ENCODE data around the gene ABCD3. TPM values are rescaled to one million over a fixed set of nuclear protein-coding genes. Genes with fewer than 3 reads are reported as not detected.

ABCD3 gene
- total and polyA plus RNA-seq, 2 of the 4 experiments (the other 2 are of a cell fraction) = 13.6 to 32.6 TPM

GRCh38 chr1:94522304-94522703 lies 104.1 kb downstream of the ABCD3 start:
- ATAC-seq (ENCODE audit: low read depth) (peak; percentile 46), DNase-seq (peak; percentile 72)
- H3K4me3 ChIP-seq (ENCODE audit: insufficient read depth, low read depth, low read length) = no peak overlapping the region
- no peaks in the 10 kb centered on the region for H3K36me3 ChIP-seq (ENCODE audit: control insufficient read depth, insufficient read depth, low read length)
- no peak overlapping the region for H2BK15ac ChIP-seq (ENCODE audit: low read depth, low read length)
- no peak overlapping the region for H2AFZ ChIP-seq (replicated peaks; ENCODE audit: low read length, poor library complexity)
- H2AK5ac ChIP-seq (ENCODE audit: low read depth, low read length) = no peak overlapping the region
- no TSS peak for BruUV-seq (replicated peaks)
- no peak overlapping the region for H3K23ac ChIP-seq (ENCODE audit: low read depth, low read length)
- H3K9ac ChIP-seq (ENCODE audit: low read depth, low read length) = 0 out of 2 replicates have a peak overlapping the region, but pooled peaks have one; percentile 16
- no peak overlapping the region for H2AK9ac ChIP-seq (replicated peaks; ENCODE audit: low read depth, low read length, poor library complexity)
- H4K5ac ChIP-seq (ENCODE audit: low read depth, low read length) = no peak overlapping the region; the same call in 1 of the 2 replicates
- H4K20me1 ChIP-seq (ENCODE audit: insufficient read depth, low read length) = 0 out of 2 replicates have a peak, but pooled peaks cover 5% of the 10 kb centered on the region
- H3K27me3 ChIP-seq (ENCODE audit: control insufficient read depth, insufficient read depth, low read length) = no peaks in the 10 kb centered on the region
- no peak overlapping the region for H3K4ac ChIP-seq (ENCODE audit: low read depth, low read length)
- H3K18ac ChIP-seq (ENCODE audit: low read depth, low read length) = 0 out of 2 replicates have a peak overlapping the region, but pooled peaks have one; percentile 12
- dilution Hi-C loops (cut with HindIII; ENCODE audit: low sequenced_read_pairs, unreplicated experiment) = no loop called here
- no peaks in the 10 kb centered on the region for H3K79me1 ChIP-seq (ENCODE audit: low read depth in 1 of 2, low read length in 2 of 2)
- H2BK5ac ChIP-seq (ENCODE audit: low read depth, low read length, poor library complexity, severe bottlenecking) = no peak overlapping the region
- H3K9me1 ChIP-seq (ENCODE audit: insufficient read depth, low read length) = peaks cover 4% of the 10 kb centered on the region; the same call in 1 of the 2 replicates
- ChIA-PET CTCF (interaction anchor here (1.2 to 2.7 kb wide), 5 partner anchors 8 to 284 kb away, joined by 3 to 10 read pairs (median 4); no protein-coding TSS in a partner anchor), POLR2A (ENCODE audit: unreplicated experiment) (no interaction called here)
- H3K14ac ChIP-seq (replicated peaks; ENCODE audit: low read depth, low read length) = no peak overlapping the region
- in situ Hi-C loops (cut with MboI; ENCODE audit: low sequenced_read_pairs) = loop anchor here (5.0 kb wide), 2 partner anchors 280 to 520 kb away; no protein-coding TSS in a partner anchor
- H4K91ac ChIP-seq (ENCODE audit: insufficient read depth, low read depth, low read length) = no peak overlapping the region
- peak overlapping the region; percentile 1; the same call in 1 of the 2 replicates for H2BK120ac ChIP-seq (ENCODE audit: low read depth, low read length)
- no CpG with 5 or more reads among the region's 4 CpGs for WGBS, 2 experiments (ENCODE audit: extremely low coverage in 2 of 2, insufficient read length in 1 of 2)
- peak; percentile 82 for TF ChIP-seq RAD21 (IDR thresholded peaks at IDR 0.05; ENCODE audit: low read length)
- TF ChIP-seq CTCF (conservative IDR thresholded peaks at IDR 0.05; ENCODE audit: low read depth, low read length) = peak; percentile 73
- TF ChIP-seq CHD1 (IDR thresholded peaks at IDR 0.05; ENCODE audit: low read depth, low read length) = no peak
- no peak for TF ChIP-seq NFE2L2 (IDR thresholded peaks at IDR 0.05; ENCODE audit: low read depth, low read length)
- TF ChIP-seq SMC3 (IDR thresholded peaks at IDR 0.05; ENCODE audit: low read depth, low read length) = peak; percentile 77
- no peak for TF ChIP-seq MAFK (IDR thresholded peaks at IDR 0.05; ENCODE audit: low read depth, low read length)
- TF ChIP-seq RCOR1 (IDR thresholded peaks at IDR 0.05; ENCODE audit: insufficient replicate concordance, low read length) = no peak
- TF ChIP-seq MXI1 (IDR thresholded peaks at IDR 0.05; ENCODE audit: borderline replicate concordance, low read depth, low read length) = no peak
- 0 out of 2 replicates have a peak overlapping the region, but pooled peaks have one; percentile 8 for H2BK20ac ChIP-seq (ENCODE audit: low read depth, low read length)
- H3K4me2 ChIP-seq (ENCODE audit: low read depth, low read length) = no peak overlapping the region
- 0 out of 4 replicates have a peak overlapping the region, but pooled peaks have one; percentile 3 to 12 for H4K8ac ChIP-seq (ENCODE audit: low read depth in 2 of 2, low read length in 2 of 2)
- no peak overlapping the region for H3K27ac ChIP-seq (ENCODE audit: insufficient read depth, low read length)
- intact Hi-C loops (cut with micrococcal nuclease) = loop anchor here (1.0 kb wide), 1 partner anchor 280 kb away; no protein-coding TSS in a partner anchor
- no peaks in the 10 kb centered on the region for H3K9me3 ChIP-seq (ENCODE audit: control insufficient read depth, insufficient read depth, low read length)
- no peak overlapping the region for H3K56ac ChIP-seq (ENCODE audit: extremely low read depth, insufficient read depth, low read length)
- peaks cover 3% of the 10 kb centered on the region; the same call in 1 of the 2 replicates for H3K4me1 ChIP-seq (ENCODE audit: control insufficient read depth, insufficient read depth, low read length)
